HG03135 (cell line): Measurements from ENCODE around the gene VEGFB.

Experiments
- ATAC-seq: cut with Tn5 transposase; IDR thresholded peaks from one replicate; pipeline ENCODE4 v1.9.1; 2021; ENCODE audit warnings: mild to moderate bottlenecking, moderate library complexity; ENCODE audit not compliant: unreplicated experiment

VEGFB gene

DNA sequence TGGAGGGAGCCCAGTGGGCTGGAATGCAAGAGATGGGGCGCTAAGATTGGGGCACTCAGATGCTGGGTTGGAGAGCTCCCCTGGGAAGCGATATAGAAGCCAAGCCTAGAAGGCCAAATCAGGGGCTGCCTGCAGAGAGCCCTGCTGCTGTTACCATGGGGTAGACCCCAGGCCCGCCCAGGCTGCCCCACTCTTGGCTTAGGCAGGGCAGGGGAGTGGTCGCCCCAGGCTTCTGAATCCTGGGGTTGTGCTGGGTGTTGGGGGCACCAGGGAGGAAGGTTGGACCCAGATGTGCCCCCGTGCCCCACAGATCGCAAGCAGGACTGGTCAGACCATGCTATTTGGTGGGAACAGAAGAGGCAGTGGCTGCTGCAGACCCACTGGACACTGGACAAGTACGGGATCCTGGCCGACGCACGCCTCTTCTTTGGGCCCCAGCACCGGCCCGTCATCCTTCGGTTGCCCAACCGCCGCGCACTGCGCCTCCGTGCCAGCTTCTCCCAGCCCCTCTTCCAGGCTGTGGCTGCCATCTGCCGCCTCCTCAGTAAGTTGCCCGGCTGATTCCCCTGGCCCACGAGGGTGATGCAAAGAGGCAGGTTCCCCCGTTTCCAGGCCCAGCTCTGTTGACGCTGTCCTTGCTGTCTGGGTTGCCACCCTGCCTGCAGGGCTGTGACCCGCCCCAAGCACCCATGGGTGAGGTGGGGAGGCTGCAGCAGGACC lies 23.9 kb upstream of the VEGFB start:
- ATAC-seq, result no peak

DNA sequence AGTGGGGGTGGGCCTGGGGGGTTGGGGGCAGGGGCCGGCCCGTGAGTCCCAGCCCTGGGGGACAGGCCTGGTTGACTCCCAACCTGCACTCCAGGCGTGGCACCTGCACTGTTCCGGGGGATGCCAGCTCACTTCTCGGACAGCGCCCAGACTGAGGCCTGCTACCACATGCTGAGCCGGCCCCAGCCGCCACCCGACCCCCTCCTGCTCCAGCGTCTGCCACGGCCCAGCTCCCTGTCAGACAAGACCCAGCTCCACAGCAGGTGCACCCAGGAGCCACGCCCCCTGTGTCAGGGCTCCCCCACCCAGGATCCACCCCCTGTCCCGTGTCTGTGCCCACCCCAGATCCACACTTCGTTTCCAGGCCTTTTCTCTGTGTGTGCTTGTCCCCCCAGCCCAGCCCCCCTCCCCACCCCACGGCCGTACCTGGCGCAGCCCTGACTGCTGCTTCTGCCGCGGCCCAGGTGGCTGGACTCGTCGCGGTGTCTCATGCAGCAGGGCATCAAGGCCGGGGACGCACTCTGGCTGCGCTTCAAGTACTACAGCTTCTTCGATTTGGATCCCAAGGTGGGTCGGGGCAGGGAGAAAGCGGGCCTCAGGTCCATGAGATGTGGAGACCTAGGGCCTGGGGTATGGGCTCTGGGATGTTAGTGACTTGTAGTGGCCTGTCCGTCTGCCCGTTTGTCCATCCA lies 23.1 kb upstream of the VEGFB start:
- ATAC-seq, result no peak

DNA sequence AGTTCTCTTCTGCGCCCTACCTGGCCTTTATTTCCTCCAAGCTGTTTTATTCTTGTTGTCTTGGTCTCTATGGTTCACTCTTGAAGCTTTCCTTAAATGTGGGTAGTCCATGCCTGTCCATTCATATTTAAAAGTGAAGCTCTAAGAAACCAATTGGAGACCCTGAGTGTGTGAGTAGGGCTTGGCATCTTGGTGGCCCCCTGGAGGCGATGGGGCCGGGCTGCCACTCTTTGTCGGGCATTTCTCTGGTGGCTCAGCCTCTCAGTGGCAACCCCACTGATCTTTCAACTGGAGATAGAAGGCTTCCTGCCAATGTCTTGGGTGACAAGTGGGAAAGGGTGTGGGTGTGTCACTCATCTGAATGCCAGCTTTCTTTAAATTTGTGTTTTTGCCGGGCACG lies 17.5 kb upstream of the VEGFB start:
- ATAC-seq, result no peak

DNA sequence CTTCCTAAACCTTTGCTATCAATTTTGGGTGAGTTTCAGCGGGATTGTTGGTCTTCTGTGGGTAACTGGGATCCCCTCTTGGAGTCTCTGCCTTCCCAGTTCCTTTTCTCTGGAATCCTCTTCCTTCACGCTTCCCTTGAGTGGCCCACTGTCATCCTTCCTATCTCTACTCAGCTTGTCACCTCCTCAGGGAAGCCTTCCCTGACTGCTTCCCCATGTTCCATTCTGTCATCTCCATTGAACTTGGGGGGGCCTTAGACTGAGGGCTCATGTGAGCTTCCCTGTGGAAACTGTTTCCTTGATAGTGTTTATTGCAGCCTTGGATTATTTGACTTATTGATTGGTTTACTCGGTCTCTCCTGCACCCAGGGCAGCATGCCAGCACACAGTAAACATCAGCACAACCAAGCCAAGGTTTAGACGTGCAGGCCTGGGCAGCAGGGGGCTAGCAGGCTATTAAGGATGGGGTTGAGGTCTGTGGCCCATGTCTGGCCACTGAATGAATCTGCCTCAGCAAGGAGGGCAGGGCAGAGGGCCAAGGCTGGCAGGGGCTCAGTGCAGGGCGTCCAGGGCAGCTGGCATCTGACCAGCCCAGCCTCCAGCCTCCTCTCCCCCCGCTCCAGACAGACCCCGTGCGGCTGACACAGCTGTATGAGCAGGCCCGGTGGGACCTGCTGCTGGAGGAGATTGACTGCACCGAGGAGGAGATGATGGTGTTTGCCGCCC lies 15.6 kb upstream of the VEGFB start:
- no peak for ATAC-seq

DNA sequence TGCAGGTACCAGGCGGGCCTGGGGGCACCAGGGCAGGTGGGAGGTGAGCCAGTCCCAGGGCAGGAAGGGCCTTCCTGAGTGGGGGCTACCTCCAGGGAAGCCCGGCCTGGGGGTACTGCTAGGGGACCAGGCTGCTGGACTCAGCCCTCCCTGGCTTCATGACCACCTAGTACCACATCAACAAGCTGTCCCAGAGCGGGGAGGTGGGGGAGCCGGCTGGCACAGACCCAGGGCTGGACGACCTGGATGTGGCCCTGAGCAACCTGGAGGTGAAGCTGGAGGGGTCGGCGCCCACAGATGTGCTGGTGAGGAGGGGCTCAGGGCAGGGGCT lies 15.1 kb upstream of the VEGFB start:
- no peak for ATAC-seq

DNA sequence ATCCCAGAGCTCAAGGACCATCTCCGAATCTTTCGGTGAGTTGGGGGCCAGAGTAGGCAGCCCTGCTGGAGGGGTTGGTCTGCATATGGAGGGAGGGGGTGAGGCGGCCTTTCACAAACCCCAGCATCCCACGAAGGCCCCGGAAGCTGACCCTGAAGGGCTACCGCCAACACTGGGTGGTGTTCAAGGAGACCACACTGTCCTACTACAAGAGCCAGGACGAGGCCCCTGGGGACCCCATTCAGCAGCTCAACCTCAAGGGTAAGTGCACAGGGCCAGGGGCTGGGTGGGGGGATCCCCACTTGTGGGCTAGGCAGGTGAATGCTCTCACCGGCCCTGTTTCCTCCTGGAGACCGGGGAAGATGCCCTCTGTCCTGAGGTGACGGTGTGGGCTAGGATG lies 14.6 kb upstream of the VEGFB start:
- ATAC-seq, result no peak

DNA sequence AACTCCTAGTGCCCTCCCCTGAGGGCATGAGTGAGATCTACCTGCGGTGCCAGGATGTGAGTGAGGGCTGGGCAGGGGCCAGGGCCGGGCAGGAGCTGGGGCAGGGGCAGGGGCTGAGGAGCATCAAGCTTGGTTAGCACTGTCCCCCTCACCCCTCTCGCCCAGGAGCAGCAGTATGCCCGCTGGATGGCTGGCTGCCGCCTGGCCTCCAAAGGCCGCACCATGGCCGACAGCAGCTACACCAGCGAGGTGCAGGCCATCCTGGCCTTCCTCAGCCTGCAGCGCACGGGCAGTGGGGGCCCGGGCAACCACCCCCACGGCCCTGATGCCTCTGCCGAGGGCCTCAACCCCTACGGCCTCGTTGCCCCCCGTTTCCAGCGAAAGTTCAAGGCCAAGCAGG lies 14.1 kb upstream of the VEGFB start:
- no peak for ATAC-seq

DNA sequence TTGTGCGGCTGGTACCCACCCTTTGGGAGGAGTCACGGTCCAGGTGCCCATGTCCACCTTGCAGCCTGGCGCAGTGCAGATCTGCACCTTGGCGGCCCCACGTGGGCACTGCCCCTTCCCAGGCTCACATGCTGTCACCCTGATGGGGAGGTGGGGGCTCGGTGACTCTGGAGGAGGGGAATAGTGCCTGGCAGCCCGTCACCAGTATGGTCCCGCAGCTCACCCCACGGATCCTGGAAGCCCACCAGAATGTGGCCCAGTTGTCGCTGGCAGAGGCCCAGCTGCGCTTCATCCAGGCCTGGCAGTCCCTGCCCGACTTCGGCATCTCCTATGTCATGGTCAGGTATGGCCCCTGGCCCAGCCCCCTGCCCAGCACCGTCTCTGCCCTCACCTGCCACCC lies 13.6 kb upstream of the VEGFB start:
- no peak for ATAC-seq

DNA sequence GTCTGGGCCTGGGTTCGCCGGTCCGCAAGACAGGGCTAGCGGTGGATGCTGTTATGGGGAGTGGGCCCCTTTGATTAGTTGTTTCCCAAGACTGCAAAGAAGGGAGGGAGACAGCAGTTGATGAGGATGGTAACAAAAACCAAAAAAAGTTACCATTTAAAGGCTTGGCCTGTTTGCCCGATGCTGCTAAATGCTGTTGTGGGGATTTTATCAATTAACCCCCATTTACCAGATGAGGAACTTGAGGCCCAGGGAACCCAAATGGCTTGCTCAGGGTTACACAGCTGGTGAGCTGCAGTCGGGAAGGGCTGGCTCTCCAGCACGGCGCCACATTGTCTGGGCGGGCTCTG lies 11.8 kb upstream of the VEGFB start:
- ATAC-seq, result no peak

DNA sequence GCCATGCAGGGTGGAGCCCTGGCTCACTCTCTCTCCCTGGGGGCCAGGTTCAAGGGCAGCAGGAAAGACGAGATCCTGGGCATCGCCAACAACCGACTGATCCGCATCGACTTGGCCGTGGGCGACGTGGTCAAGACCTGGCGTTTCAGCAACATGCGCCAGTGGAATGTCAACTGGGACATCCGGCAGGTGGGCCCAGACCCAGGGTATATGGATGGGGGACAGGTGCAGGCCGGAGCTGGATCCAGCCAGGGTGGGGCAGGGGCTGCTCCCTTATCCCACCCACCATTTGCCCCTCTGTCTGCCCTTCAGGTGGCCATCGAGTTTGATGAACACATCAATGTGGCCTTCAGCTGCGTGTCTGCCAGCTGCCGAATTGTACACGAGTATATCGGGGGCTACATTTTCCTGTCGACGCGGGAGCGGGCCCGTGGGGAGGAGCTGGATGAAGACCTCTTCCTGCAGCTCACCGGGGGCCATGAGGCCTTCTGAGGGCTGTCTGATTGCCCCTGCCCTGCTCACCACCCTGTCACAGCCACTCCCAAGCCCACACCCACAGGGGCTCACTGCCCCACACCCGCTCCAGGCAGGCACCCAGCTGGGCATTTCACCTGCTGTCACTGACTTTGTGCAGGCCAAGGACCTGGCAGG lies 11.3 kb upstream of the VEGFB start:
- no peak for ATAC-seq

DNA sequence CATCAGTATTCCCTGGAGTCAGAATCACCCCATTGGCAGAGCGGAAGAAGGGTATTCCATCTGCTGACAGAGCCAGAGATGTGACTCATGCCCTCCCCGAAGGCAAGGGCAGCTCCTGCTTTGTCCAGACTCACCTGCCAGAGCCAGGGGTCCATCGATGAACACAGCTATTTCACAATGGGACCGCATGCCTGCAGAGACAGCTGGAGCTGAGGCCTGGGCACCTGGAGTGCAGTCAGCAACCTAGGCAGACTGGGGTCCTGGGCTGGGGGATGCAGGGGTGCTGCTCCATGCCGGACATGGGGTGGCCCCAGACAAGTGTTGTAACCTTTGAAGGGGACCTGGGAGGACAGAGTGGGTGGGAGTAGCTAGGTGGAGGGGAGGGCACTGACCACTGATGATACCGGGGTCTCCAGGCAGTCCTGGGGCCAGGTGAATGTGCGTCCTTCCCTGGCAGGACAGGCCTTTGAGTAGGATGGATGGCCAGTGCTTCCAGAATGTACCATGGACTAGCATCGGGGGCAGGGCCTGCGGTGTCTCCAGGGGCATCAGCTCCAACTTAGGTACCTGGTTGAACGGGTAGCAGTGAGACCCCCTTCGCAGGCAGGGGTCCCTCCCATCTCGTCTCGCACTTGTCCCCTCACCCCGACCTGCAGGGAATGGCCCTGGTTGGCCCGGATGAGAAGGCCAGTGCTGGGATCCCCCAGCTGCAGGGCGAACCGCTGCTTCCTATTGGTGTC lies 10.1 kb upstream of the VEGFB start:
- ATAC-seq, result no peak

DNA sequence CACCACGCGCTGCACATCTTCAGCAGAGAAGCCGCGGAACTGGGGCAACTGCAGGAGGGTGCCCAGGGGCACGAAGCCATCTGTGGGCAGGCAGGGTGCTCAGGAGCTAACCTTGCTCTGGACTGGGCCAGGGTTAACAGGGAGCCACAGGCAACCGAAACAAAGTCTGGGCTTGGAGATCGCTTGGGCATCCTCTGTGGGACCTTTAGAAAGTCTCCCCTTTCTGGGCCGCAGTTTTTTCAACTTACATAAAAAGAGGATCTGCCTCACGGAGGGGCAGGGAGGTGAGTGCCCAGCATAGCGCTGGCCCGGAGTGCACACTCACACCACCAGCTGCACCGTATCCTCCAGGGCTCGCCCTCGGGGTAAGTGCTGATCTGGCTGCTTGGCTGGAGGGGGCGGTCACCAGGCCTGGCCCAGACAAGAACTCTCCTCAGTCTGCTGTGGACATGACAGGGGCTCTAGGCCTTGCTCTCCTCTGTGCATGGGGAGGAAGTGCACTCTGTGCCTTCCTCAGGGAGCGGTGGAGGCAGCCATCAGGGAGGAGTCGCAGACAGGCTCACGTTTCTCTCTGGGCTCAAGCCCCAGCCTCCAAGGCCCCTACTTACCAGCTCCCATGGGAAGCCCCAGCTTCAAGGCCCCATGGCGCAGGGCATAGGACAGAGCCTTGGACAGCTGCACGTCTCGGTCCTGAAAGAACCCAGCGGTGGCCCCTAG lies 9.3 kb upstream of the VEGFB start:
- no peak for ATAC-seq

DNA sequence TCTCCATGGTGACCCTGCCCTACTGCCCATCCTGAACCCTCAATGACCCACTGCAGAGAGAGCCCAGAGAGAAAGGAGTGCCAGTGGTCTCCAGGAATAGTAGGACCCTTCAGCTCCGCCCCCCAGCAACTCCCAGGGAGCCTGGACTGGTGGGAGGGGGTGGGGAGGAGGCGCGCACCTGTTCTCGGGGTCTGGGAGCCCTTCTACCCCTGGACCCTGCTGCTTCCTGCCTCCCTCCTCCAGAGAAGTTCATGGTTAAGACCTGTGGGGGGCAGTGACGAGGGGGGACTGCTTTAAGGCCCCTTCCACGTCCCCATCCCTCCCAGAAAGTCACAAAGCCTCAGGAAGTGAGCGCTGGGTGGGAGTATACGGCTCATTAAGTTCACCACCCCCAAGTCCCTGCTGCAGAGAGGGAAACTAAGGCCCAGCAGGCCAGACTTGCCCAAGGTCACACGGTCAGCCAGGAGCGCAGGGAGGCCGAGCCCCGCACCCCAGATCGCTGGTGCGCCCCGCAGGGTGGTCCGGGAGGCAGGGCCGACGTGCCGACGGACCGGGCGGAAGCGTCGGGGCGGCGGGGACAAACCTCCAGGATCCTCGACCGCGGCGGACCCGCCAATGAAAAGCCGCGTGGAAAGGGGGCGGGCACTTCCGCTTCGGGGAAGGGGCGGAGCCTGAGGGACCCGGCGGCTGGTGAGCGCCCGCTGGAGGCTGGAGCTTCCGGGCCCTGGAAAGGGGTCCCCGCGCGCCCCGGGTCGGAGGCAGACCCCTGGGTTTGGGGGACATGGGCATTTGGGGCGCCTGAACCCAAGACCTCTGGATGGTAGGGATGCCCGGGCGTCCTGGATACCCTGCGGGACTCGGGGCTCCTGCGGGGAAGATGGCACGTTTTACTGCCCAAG lies 8.5 kb upstream of the VEGFB start, which contains the start of the genes NUDT22 and TRPT1:
Gene NUDT22, plus strand, starts transcription at position 667 of the 899 bp plus-strand sequence. CDS start 379 bp downstream, outside the sequence.
Gene TRPT1, minus strand, starts transcription at position 579 of the 899 bp plus-strand sequence. Its CDS starts 326 bp downstream, at position 253.
- peak; percentile 44 for ATAC-seq

DNA sequence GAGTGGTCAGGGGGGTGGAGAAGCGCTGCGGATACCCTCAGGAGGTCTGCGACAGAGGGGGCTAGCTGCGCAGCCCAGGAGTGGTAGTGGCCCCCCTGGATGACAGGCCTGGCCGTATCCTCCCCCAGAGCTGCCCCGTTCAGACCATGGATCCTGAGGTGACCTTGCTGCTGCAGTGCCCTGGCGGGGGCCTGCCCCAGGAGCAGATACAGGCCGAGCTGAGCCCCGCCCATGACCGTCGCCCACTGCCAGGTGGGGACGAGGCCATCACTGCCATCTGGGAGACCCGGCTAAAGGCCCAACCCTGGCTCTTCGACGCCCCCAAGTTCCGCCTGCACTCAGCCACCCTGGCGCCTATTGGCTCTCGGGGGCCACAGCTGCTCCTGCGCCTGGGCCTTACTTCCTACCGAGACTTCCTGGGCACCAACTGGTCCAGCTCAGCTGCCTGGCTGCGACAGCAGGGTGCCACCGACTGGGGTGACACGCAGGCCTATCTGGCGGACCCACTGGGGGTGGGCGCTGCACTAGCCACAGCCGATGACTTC lies 7.8 kb upstream of the VEGFB start:
- ATAC-seq, result no peak

DNA sequence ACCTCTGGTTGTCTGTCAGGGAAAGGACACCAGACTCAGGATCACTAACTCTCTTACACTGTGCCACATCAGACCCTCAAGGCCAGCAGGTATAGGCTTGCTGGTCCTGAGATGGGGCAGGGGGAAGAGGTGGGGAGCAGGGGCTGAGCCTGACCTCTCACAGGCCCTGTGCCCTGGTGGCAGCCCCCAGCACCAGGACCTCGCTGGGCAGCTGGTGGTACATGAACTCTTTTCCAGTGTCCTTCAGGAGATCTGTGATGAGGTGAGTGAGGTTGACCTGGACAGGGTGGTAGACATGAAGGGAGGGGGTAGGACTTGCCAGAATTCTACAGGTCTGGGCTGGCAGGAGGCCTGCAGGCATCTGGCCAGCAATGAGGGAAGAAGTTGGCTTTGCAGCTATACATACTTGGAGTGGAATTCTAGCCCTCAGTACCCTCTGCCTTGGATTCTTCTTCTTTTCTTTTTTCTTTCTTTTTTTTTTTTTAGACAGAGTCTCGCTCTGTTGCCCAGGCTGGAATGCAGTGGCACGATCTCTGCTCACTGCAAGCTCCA lies 6.9 kb upstream of the VEGFB start:
- ATAC-seq, result no peak

DNA sequence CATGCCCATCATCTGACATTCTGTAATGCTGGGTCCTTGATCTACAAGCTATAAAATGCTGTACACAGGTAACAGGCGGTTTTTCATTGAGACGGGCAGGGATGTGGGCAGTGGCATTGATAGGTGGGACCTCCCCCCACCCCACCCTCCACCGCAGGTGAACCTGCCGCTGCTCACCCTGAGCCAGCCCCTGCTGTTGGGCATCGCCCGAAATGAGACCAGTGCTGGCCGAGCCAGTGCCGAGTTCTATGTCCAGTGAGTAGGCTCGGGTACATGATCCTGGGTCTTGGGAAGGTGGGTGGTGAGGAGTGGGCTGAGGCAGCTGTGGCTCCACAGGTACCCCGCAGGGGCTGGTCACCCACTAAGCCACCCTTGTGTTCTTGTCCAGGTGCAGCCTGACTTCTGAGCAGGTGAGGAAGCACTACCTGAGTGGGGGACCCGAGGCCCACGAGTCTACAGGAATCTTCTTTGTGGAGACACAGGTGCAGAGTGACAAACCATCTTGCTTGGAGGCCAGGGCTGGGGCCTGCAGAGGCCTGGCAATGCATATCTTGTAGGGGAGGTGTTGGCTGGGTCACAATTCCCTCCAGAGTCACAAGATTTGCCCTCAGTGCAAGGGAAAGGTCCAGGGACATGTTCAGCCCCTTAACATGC lies 5.2 kb upstream of the VEGFB start:
- ATAC-seq, result no peak

DNA sequence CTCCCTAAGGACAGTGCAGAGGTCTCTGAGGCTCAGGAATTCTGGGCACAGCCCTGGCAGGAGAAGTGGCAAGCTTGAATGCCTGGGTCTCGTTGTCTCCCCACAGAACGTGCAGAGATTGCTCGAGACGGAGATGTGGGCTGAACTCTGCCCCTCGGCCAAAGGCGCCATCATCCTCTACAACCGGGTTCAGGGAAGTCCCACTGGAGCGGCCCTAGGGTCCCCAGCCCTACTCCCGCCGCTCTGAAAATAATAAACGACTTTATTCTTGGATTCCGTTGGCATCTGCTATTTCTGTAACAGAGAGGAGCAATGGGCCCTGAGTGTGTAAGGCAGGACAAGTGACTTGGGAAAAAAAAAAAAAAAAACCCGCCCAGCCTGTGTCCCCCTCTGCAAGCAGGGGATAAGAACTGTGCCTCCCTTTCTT lies 4.6 kb upstream of the VEGFB start:
- no peak for ATAC-seq
